HEK293 (cell line): ENCODE results near the gene DCC.
A peak's percentile ranks its signal among the peaks of the same experiment; 100 is the strongest.

Experiments used
- CTCF ChIA-PET: fragments of 350-600 bp; formaldehyde crosslinking; extraction: SDS; loops from one replicate; lab custom pipeline; 2021; ENCODE audit warnings: antibody characterized with exemption; lab: Yijun Ruan, JAX
- POLR2A ChIA-PET: fragments of 300-600 bp; formaldehyde crosslinking; extraction: SDS; loops from one replicate; lab custom pipeline; 2020; ENCODE audit warnings: antibody characterized with exemption, inconsistent platforms; lab: Yijun Ruan, JAX
- H3K27ac ChIP-seq: fragments of 200-500 bp; sonication (Bioruptor generic); 2 replicates; pipeline ENCODE4 v1.5.1; 2014; ENCODE audit warnings: low read depth, low read length, control low read depth, inconsistent platforms; ENCODE audit errors: extremely low read depth
- H3K36me3 ChIP-seq, 2 experiments: fragments of 200-500 bp in 1 of 2; sonication (Bioruptor generic) in 1 of 2; 1 replicate in 1 of 2; 2 replicates in 1 of 2; pipeline ENCODE4 v1.5.1; 2014 to 2017; ENCODE audit warnings: inconsistent platforms in 2 of 2, low read length in 2 of 2; ENCODE audit not compliant: control insufficient read depth in 2 of 2, insufficient read depth in 1 of 2
- H3K4me1 ChIP-seq: fragments of 200-500 bp; sonication (Bioruptor generic); 2 replicates; pipeline ENCODE4 v1.5.1; 2014; ENCODE audit warnings: mild to moderate bottlenecking, low read length, inconsistent platforms; ENCODE audit not compliant: control insufficient read depth, insufficient read depth
- H3K4me3 ChIP-seq: 2 replicates; pipeline ENCODE4 v1.5.1; 2011; ENCODE audit warnings: low read depth, mild to moderate bottlenecking, control low read depth, low read length, moderate library complexity
- H3K9me3 ChIP-seq: fragments of 200-500 bp; sonication (Bioruptor generic); 2 replicates; pipeline ENCODE4 v1.5.1; 2014; ENCODE audit warnings: low read depth, low read length, inconsistent platforms; ENCODE audit not compliant: control insufficient read depth, insufficient read depth
- FEZF1 ChIP-seq: fragments of 450-650 bp; formaldehyde crosslinking; IDR thresholded peaks from 2 replicates; pipeline ENCODE4 v1.5.1; 2016; ENCODE audit warnings: missing biosample characterization, missing genetic modification characterization
- GLI2 ChIP-seq: fragments of 450-650 bp; formaldehyde crosslinking; IDR thresholded peaks from 2 replicates; pipeline ENCODE4; 2017; ENCODE audit warnings: missing biosample characterization, missing genetic modification characterization, low read depth, borderline replicate concordance
- KLF7 ChIP-seq: fragments of 450-650 bp; formaldehyde crosslinking; IDR thresholded peaks from 2 replicates; pipeline ENCODE4 v1.5.1; 2016; ENCODE audit warnings: missing biosample characterization, missing genetic modification characterization, borderline replicate concordance
- OVOL3 ChIP-seq: fragments of 450-650 bp; formaldehyde crosslinking; IDR thresholded peaks from 2 replicates; pipeline ENCODE4 v1.5.1; 2016; ENCODE audit warnings: missing biosample characterization, missing genetic modification characterization
- SALL2 ChIP-seq: fragments of 450-650 bp; formaldehyde crosslinking; IDR thresholded peaks from 2 replicates; pipeline ENCODE4 v1.5.0; 2017; ENCODE audit warnings: missing biosample characterization, mild to moderate bottlenecking, missing genetic modification characterization, borderline replicate concordance
- SP3 ChIP-seq: fragments of 450-650 bp; formaldehyde crosslinking; IDR thresholded peaks from 2 replicates; pipeline ENCODE4 v1.5.1; 2016; ENCODE audit warnings: missing biosample characterization, missing genetic modification characterization
- ZFP37 ChIP-seq: fragments of 450-650 bp; formaldehyde crosslinking; IDR thresholded peaks from 2 replicates; pipeline ENCODE4 v1.5.1; 2016; ENCODE audit warnings: missing biosample characterization, missing genetic modification characterization
- ZNF426 ChIP-seq: fragments of 450-650 bp; formaldehyde crosslinking; IDR thresholded peaks from 2 replicates; pipeline ENCODE4 v1.5.1; 2017; ENCODE audit warnings: missing biosample characterization, missing genetic modification characterization, mild to moderate bottlenecking, inconsistent platforms, moderate library complexity
- ZNF529 ChIP-seq: fragments of 450-650 bp; formaldehyde crosslinking; IDR thresholded peaks from 2 replicates; pipeline ENCODE4 v1.5.1; 2017; ENCODE audit warnings: missing genetic modification characterization, missing biosample characterization; ENCODE audit not compliant: insufficient replicate concordance
- ZNF548 ChIP-seq: fragments of 450-650 bp; formaldehyde crosslinking; IDR thresholded peaks from 2 replicates; pipeline ENCODE4 v1.5.1; 2016; ENCODE audit warnings: missing biosample characterization, missing genetic modification characterization
- ZNF654 ChIP-seq: fragments of 450-650 bp; formaldehyde crosslinking; IDR thresholded peaks from 2 replicates; pipeline ENCODE4 v1.5.1; 2016; ENCODE audit warnings: low read depth, missing biosample characterization, missing genetic modification characterization
- ZNF670 ChIP-seq: fragments of 450-650 bp; formaldehyde crosslinking; IDR thresholded peaks from 2 replicates; pipeline ENCODE4 v1.5.1; 2016; ENCODE audit warnings: missing biosample characterization, missing genetic modification characterization, low read depth
- ZNF747 ChIP-seq: fragments of 450-650 bp; formaldehyde crosslinking; IDR thresholded peaks from 2 replicates; pipeline ENCODE4 v1.5.1; 2016; ENCODE audit warnings: missing biosample characterization, missing genetic modification characterization
- TF ChIP-seq, protein P1 (sequence below): fragments of 450-650 bp; formaldehyde crosslinking; IDR thresholded peaks from 2 replicates; pipeline ENCODE4 v1.5.1; 2016; ENCODE audit warnings: missing biosample characterization, missing genetic modification characterization
- TF ChIP-seq, protein P2 (sequence below): fragments of 450-650 bp; formaldehyde crosslinking; IDR thresholded peaks from 2 replicates; pipeline ENCODE4 v1.5.1; 2016; ENCODE audit warnings: missing biosample characterization, missing genetic modification characterization
- TF ChIP-seq, protein P3 (sequence below): fragments of 450-650 bp; formaldehyde crosslinking; IDR thresholded peaks from 2 replicates; pipeline ENCODE4 v1.5.1; 2017; ENCODE audit warnings: missing biosample characterization, missing genetic modification characterization
- TF ChIP-seq, protein P4 (sequence below): fragments of 450-650 bp; formaldehyde crosslinking; IDR thresholded peaks from 2 replicates; pipeline ENCODE4 v1.5.1; 2016; ENCODE audit warnings: missing biosample characterization, missing genetic modification characterization

The DCC gene

DNA sequence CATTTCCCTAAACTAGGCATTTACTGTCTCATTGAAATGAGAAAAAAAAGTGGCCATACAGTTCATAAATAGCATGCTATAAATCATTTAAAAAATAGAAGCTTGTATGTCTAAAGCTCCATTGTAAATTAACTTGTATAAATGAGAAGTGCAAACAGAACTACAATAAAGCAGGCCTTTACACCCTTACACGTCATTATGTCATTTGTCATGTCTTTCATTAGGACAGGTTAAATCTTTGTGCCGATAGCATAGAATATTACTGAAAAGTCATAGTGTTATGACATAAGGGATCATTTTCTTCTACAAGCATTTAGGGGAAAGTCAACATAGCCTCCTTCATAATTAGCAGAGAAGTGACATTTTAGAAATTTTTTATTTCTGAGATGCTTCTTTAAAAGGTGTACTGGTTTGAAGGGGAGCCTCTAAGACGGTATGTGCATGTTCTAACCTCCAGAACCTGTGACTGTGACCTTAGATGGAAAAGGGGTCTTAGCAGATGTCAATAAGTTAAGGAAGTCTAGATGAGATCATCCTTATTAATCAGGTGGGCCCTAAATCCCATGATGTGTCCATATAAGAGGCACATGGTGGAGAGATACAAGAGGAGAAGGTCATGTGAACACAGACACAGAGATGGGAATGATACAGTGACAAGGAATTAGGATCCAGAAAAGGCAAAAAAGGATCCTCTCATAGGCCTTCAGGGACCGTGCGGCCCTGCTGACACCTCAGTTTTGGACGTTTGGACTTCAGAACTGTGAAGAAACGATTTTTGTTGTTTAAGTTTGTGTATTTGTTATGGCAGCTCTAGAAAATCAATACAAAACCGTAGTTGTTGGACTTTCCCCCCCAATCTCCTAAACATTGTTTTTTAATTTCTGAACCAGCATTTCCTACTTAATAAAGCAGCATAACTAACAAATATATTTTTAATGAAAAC lies 1020.8 kb downstream of the DCC start (continued):
- TF ChIP-seq ZNF426 (no peak), ZNF548 (tag by site-specific recombination) (no peak), OVOL3 (tag by site-specific recombination) (no peak), KLF7 (tag by site-specific recombination) (no peak)
- TF ChIP-seq, protein P1, sequence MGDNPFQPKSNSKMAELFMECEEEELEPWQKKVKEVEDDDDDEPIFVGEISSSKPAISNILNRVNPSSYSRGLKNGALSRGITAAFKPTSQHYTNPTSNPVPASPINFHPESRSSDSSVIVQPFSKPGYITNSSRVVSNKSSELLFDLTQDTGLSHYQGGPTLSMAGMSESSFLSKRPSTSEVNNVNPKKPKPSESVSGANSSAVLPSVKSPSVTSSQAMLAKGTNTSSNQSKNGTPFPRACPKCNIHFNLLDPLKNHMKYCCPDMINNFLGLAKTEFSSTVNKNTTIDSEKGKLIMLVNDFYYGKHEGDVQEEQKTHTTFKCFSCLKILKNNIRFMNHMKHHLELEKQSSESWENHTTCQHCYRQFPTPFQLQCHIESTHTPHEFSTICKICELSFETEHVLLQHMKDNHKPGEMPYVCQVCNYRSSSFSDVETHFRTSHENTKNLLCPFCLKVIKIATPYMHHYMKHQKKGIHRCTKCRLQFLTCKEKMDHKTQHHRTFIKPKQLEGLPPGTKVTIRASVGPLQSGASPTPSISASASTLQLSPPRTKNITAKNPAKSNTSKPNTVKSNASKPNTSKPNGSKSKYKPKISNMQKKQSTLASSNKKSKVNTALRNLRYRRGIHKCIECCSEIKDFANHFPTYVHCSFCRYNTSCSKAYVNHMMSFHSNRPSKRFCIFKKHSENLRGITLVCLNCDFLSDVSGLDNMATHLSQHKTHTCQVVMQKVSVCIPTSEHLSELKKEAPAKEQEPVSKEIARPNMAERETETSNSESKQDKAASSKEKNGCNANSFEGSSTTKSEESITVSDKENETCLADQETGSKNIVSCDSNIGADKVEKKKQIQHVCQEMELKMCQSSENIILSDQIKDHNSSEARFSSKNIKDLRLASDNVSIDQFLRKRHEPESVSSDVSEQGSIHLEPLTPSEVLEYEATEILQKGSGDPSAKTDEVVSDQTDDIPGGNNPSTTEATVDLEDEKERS (tag by site-specific recombination), result no peak
- TF ChIP-seq, protein P2, sequence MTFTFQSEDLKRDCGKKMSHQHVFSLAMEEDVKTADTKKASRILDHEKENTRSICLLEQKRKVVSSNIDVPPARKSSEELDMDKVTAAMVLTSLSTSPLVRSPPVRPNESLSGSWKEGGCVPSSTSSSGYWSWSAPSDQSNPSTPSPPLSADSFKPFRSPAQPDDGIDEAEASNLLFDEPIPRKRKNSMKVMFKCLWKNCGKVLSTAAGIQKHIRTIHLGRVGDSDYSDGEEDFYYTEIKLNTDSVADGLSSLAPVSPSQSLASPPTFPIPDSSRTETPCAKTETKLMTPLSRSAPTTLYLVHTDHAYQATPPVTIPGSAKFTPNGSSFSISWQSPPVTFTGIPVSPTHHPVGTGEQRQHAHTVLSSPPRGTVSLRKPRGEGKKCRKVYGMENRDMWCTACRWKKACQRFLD (tag by site-specific recombination), result no peak

DNA sequence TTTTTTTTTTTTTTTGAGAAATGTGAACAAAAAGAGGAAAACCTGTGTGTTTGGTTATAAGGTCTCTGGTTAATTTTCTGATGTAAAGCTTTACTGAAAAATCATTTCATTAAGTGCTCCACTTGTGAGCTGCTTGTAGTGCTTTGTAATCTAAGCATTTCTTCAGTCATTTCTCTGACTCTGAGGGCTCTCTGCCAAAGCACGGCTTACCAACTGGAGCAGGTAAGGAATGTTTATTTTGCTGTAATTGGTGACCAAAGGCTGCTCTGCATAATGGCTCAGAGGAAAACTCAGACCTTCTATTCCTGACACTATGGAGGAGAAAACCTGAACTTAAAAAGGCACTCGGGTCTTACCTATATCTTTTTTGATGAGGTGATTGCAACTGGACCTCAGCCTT lies 1035.6 kb downstream of the DCC start:
- no peak for TF ChIP-seq ZNF529 (tag by site-specific recombination)
- no peak for TF ChIP-seq SALL2 (tag by site-specific recombination)
- TF ChIP-seq, all 188 proteins: peak for 0
- H3K4me3 ChIP-seq, result no peak overlapping the region
- H3K4me1 ChIP-seq, result no peaks in the 10 kb centered on the region
- CTCF ChIA-PET, result no interaction called here
- POLR2A ChIA-PET, result no interaction called here
- H3K9me3 ChIP-seq, result no peaks in the 10 kb centered on the region
- H3K27ac ChIP-seq, result no peak overlapping the region
- H3K36me3 ChIP-seq, result no peaks in the 10 kb centered on the region

DNA sequence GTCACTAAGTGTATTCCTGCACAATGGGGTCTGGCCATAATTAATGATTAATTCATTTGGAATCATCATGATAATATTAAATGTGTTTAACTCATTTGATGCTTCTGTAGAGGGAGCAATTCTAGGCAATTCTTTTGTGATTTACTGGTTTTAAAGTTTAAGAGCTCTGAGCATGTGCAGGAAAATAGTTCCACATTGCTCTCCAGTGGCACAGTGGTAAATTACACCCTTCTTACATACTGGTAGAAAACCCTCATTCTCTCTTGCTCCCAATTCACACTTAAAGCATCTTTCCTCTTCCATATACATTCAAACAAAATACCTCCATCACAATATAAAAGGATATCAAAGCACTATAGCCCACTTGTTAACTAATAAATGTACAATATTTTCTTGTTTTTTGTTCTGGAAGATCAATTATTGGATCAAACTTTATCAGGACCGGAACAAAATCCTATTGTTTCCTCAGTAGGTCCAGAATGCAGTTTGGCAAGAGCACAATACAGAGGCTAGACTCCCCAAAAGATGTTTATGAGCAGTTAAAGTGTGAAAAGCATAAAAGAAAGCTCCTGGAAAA lies 1040.2 kb downstream of the DCC start:
- no peaks in the 10 kb centered on the region for H3K36me3 ChIP-seq
- TF ChIP-seq, protein P3, sequence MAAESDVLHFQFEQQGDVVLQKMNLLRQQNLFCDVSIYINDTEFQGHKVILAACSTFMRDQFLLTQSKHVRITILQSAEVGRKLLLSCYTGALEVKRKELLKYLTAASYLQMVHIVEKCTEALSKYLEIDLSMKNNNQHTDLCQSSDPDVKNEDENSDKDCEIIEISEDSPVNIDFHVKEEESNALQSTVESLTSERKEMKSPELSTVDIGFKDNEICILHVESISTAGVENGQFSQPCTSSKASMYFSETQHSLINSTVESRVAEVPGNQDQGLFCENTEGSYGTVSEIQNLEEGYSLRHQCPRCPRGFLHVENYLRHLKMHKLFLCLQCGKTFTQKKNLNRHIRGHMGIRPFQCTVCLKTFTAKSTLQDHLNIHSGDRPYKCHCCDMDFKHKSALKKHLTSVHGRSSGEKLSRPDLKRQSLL (tag by site-specific recombination), result no peak
- TF ChIP-seq ZNF670 (tag by site-specific recombination) (no peak), SP3 (no peak), ZNF654 (tag by site-specific recombination) (peak; percentile 43)
- CTCF ChIA-PET, result interaction anchor here (0.5 to 1.7 kb wide), 8 partner anchors 13 to 1105 kb away, joined by 3 to 4 read pairs (median 3); no protein-coding TSS in a partner anchor
- H3K27ac ChIP-seq, result no peak overlapping the region
- no peak overlapping the region for H3K4me3 ChIP-seq
- no peaks in the 10 kb centered on the region for H3K9me3 ChIP-seq
- H3K4me1 ChIP-seq, result no peaks in the 10 kb centered on the region
- POLR2A ChIA-PET, result no interaction called here

DNA sequence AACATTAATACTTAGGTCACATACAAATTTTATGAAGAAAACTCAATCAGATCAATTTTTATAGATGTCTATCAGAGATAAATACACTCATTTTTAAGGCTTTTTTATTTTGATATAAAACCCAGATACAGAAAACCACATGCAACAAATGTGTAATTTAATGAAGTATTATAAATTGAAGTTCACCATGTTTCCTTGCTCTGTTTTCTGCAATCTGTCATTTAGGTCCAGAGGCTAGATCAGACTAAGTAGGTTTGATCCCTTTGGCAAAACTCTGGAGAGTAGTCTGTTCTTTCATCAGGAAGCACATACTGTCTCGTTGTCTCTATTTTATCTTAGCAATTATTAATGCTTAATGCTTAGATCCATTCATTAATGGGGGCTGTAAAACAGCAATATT lies 1042.9 kb downstream of the DCC start:
- Histone ChIP-seq H3K36me3 (no peaks in the 10 kb centered on the region), H3K4me3 (no peak overlapping the region), H3K27ac (no peak overlapping the region), H3K9me3 (no peaks in the 10 kb centered on the region), H3K4me1 (no peaks in the 10 kb centered on the region)
- POLR2A ChIA-PET, result no interaction called here
- CTCF ChIA-PET, result interaction anchor here (0.7 kb wide), 2 partner anchors 13 to 1075 kb away, joined by 3 to 5 read pairs; no protein-coding TSS in a partner anchor
- TF ChIP-seq, protein P4, sequence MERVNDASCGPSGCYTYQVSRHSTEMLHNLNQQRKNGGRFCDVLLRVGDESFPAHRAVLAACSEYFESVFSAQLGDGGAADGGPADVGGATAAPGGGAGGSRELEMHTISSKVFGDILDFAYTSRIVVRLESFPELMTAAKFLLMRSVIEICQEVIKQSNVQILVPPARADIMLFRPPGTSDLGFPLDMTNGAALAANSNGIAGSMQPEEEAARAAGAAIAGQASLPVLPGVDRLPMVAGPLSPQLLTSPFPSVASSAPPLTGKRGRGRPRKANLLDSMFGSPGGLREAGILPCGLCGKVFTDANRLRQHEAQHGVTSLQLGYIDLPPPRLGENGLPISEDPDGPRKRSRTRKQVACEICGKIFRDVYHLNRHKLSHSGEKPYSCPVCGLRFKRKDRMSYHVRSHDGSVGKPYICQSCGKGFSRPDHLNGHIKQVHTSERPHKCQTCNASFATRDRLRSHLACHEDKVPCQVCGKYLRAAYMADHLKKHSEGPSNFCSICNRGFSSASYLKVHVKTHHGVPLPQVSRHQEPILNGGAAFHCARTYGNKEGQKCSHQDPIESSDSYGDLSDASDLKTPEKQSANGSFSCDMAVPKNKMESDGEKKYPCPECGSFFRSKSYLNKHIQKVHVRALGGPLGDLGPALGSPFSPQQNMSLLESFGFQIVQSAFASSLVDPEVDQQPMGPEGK (tag by site-specific recombination), result no peak
- TF ChIP-seq ZNF747 (tag by site-specific recombination) (no peak), FEZF1 (tag by site-specific recombination) (no peak), GLI2 (tag by site-specific recombination) (no peak), ZFP37 (no peak)
